Subcutaneous abdominal adipose tissue (tissue), 5 donors: Measurements from ENCODE around the gene CNTN2.

Experiments
- H3K27ac ChIP-seq: one replicate; pipeline ENCODE4 v1.7.0; 2013; ENCODE audit warnings: low read depth, mild to moderate bottlenecking, inconsistent platforms, low read length, moderate library complexity
- H3K27me3 ChIP-seq, 5 donors: one replicate each; pipeline ENCODE4 v1.7.0; 2013; ENCODE audit warnings: low read length in 5 of 5, inconsistent platforms in 1 of 5; ENCODE audit not compliant: control insufficient read depth in 5 of 5, insufficient read depth in 4 of 5
- H3K36me3 ChIP-seq, 5 donors: one replicate each; pipeline ENCODE4 v1.7.0; 2013; ENCODE audit warnings: low read length in 5 of 5; ENCODE audit not compliant: control insufficient read depth in 5 of 5, insufficient read depth in 5 of 5
- H3K4me1 ChIP-seq, 5 donors: one replicate each; pipeline ENCODE4 v1.7.0; 2013; ENCODE audit warnings: low read length in 5 of 5, mild to moderate bottlenecking in 3 of 5, moderate library complexity in 1 of 5; ENCODE audit not compliant: control insufficient read depth in 5 of 5, insufficient read depth in 5 of 5
- H3K4me3 ChIP-seq, 5 donors: one replicate each; pipeline ENCODE4 v1.7.0; 2013; ENCODE audit warnings: low read length in 5 of 5, low read depth in 1 of 5
- H3K9ac ChIP-seq, 5 donors: one replicate each; pipeline ENCODE4 v1.7.0; 2013; ENCODE audit warnings: low read length in 5 of 5, mild to moderate bottlenecking in 4 of 5, moderate library complexity in 3 of 5
- H3K9me3 ChIP-seq, 5 donors: one replicate each; pipeline ENCODE4 v1.7.0; 2013; ENCODE audit warnings: low read length in 5 of 5; ENCODE audit not compliant: control insufficient read depth in 5 of 5
- donor health status: healthy.
- donor health status: healthy.
- donor health status: healthy.
- donor health status: healthy.
- donor health status: healthy.

Gene CNTN2

DNA sequence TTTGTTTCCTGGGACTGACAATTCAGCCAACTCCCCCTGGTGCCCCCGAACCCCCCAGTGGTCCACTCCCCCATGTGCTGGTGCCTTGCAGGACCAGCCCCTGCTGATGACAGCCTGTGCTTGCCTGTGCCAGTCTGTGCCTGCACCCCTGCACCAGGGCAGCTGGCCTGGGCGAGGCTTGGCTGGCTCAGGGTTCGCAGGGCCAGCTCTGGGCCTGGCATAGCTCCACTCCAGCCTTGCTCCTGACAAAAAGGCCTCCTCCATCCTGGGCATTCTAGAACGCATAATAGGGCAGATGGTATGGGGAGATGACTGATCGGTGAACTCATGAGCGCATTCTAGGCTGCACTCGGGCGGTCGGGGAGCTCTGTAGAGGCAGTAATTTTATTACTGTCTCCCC is 5.4 kb downstream of the CNTN2 start:
- no peak overlapping the region for H3K9ac ChIP-seq
- H3K4me3 ChIP-seq, result no peak overlapping the region

DNA sequence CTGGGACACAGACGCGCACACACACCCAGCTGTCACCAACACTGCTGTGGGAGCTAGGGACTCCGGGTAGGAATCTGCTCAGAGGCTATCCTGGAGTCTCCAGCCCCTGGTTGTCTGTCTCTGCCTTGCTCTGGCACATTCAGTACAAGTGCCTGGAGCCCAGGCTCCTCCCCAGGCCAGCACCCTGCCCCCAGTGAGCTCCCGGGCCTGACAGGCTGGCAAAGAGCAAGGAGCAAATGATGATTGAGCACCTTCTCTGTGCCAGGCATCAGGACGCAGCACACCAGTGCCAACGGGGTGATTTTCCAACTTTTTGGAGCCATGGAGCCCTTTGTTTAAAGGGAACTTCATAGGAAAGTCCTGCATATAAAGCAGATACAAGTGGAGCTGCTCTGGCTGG is 6.5 kb downstream of the CNTN2 start:
- Histone ChIP-seq H3K4me3 (no peak overlapping the region), H3K9me3 (no peaks in the 10 kb centered on the region), H3K36me3 (no peaks in the 10 kb centered on the region), H3K27ac (no peak overlapping the region), H3K9ac (no peak overlapping the region), H3K4me1 (peaks cover 0 to 33% (median 18%) of the 10 kb centered on the region in 5 donors), H3K27me3 (peaks cover 10 to 20% (median 17%) of the 10 kb centered on the region in 5 donors)

More for the DNA sequence above, 5.4 kb downstream of the CNTN2 start:
- Histone ChIP-seq H3K27me3 (peaks cover 10 to 30% (median 28%) of the 10 kb centered on the region in 5 donors), H3K27ac (no peak overlapping the region), H3K36me3 (no peaks in the 10 kb centered on the region), H3K9me3 (no peaks in the 10 kb centered on the region), H3K4me1 (peaks cover 0 to 23% (median 9%) of the 10 kb centered on the region in 5 donors)

- H3K27ac ChIP-seq, result no peak overlapping the region
- H3K9ac ChIP-seq, result no peak overlapping the region
These were observed 9.7 kb downstream of the CNTN2 start for GRCh38 chr1:205052690-205053089.

DNA sequence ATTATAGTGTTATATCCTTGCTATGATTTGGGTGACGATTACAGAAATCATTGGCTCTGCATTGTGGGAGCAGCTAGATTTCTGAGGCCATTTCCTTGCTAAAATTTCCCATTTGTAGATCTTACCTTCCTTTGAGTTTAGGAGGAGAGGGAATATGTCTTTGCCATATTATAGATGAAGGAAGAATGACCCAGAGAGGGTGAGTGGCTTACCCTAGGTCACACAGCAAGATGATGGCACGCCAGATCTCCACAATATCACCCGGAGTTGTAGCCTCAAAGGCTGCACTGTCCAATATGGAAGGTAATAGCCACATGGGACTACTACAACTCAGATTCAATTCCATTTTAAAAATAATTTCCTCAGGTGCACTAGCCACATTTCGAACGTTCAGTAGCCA is 10.3 kb downstream of the CNTN2 start:
- H3K27me3 ChIP-seq, result no peaks in the 10 kb centered on the region
- no peak overlapping the region for H3K4me3 ChIP-seq
- H3K9ac ChIP-seq, result no peak overlapping the region
- no peak overlapping the region for H3K27ac ChIP-seq
- no peaks in the 10 kb centered on the region for H3K36me3 ChIP-seq
- no peaks in the 10 kb centered on the region for H3K9me3 ChIP-seq
- H3K4me1 ChIP-seq, result peaks cover 0 to 31% (median 20%) of the 10 kb centered on the region in 5 donors

More at GRCh38 chr1:205052690-205053089, 9.7 kb downstream of the CNTN2 start:
- Histone ChIP-seq H3K36me3 (no peaks in the 10 kb centered on the region), H3K27me3 (no peaks in the 10 kb centered on the region), H3K4me3 (no peak overlapping the region), H3K4me1 (peaks cover 0 to 33% (median 20%) of the 10 kb centered on the region in 5 donors), H3K9me3 (no peaks in the 10 kb centered on the region)

GRCh38 chr1:205054013-205054412 is 11.0 kb downstream of the CNTN2 start:
- no peak overlapping the region for H3K9ac ChIP-seq
- H3K4me3 ChIP-seq, result no peak overlapping the region
- H3K27me3 ChIP-seq, result no peaks in the 10 kb centered on the region
- peaks cover 0 to 24% (median 19%) of the 10 kb centered on the region in 5 donors for H3K4me1 ChIP-seq
- H3K9me3 ChIP-seq, result no peaks in the 10 kb centered on the region
- H3K27ac ChIP-seq, result no peak overlapping the region
- no peaks in the 10 kb centered on the region for H3K36me3 ChIP-seq

- Histone ChIP-seq H3K9me3 (no peaks in the 10 kb centered on the region), H3K27ac (no peak overlapping the region), H3K9ac (no peak overlapping the region), H3K4me3 (no peak overlapping the region), H3K36me3 (no peaks in the 10 kb centered on the region), H3K4me1 (peaks cover 0 to 14% (median 11%) of the 10 kb centered on the region in 5 donors), H3K27me3 (no peaks in the 10 kb centered on the region)
These were observed 13.2 kb downstream of the CNTN2 start for GRCh38 chr1:205056188-205056611.

DNA sequence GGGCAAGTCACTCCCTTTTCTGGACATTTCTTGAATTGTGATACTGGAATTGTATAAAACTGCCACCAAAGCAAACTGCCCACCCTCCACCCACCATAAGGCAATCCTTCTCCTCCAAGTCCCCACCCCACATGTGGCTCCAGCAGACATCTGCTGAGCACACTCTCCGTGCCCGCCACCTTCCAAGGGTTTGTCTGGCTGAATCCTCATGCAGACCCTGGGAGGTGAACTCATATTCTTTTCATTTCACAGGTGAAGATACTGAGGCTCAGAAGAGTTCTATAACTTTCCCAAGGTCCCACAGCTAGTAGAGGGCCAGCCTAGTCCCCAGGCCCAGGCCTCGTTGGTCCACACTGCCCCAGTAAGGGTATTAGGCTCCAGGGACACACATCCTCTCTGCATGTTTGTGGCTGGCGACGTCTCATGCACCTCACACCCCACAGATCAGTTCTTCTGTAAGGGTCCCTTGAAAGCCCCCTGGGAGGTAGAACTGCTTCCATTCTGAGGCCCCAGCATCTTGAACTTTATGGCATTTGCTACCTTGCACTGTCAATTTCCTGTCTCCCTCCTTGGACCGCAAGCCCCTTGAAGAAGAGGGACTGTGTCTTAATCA is 14.1 kb downstream of the CNTN2 start:
- no peaks in the 10 kb centered on the region for H3K27me3 ChIP-seq
- no peaks in the 10 kb centered on the region for H3K9me3 ChIP-seq
- no peak overlapping the region for H3K27ac ChIP-seq
- no peaks in the 10 kb centered on the region for H3K36me3 ChIP-seq
- peaks cover 0 to 22% (median 19%) of the 10 kb centered on the region in 5 donors for H3K4me1 ChIP-seq
- H3K9ac ChIP-seq, result no peak overlapping the region
- H3K4me3 ChIP-seq, result no peak overlapping the region

GRCh38 chr1:205057808-205058575 is 15.0 kb downstream of the CNTN2 start:
- Histone ChIP-seq H3K27me3 (no peaks in the 10 kb centered on the region), H3K9ac (no peak overlapping the region), H3K27ac (no peak overlapping the region), H3K4me1 (peaks cover 0 to 28% (median 19%) of the 10 kb centered on the region in 5 donors), H3K36me3 (no peaks in the 10 kb centered on the region), H3K4me3 (no peak overlapping the region), H3K9me3 (no peaks in the 10 kb centered on the region)

DNA sequence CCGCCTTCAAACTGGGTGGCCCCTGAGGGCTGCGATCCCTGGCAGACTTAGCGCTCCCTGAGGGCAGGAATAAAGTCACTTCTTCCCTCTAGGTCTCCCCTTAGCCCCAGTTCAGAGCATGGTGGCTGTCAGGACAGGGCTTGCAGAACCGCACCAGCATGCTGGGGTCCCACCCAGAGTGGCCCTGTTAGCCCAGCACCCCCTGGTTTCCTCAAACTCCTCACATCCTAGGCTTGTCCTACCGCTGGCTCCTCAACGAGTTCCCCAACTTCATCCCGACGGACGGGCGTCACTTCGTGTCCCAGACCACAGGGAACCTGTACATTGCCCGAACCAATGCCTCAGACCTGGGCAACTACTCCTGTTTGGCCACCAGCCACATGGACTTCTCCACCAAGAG is 15.8 kb downstream of the CNTN2 start:
- Histone ChIP-seq H3K36me3 (no peaks in the 10 kb centered on the region), H3K27ac (no peak overlapping the region), H3K9ac (no peak overlapping the region), H3K4me3 (no peak overlapping the region), H3K4me1 (peaks cover 0 to 24% (median 17%) of the 10 kb centered on the region in 5 donors), H3K9me3 (no peaks in the 10 kb centered on the region), H3K27me3 (no peaks in the 10 kb centered on the region)

- H3K4me1 ChIP-seq, result peaks cover 0 to 16% (median 8%) of the 10 kb centered on the region in 5 donors
- H3K36me3 ChIP-seq, result no peaks in the 10 kb centered on the region
- H3K9me3 ChIP-seq, result no peaks in the 10 kb centered on the region
- H3K4me3 ChIP-seq, result no peak overlapping the region
- no peak overlapping the region for H3K9ac ChIP-seq
- no peak overlapping the region for H3K27ac ChIP-seq
- no peaks in the 10 kb centered on the region for H3K27me3 ChIP-seq
These were observed 16.6 kb downstream of the CNTN2 start for GRCh38 chr1:205059660-205060059.
